HG02642 (cell line): Measurements from ENCODE around the gene HRG.

Experiments
- ATAC-seq: cut with Tn5 transposase; IDR thresholded peaks from one replicate; pipeline ENCODE4 v1.9.1; 2021; ENCODE audit warnings: mild to moderate bottlenecking; ENCODE audit not compliant: unreplicated experiment, poor library complexity

HRG gene

GRCh38 chr3:186637686-186638085, 28.1 kb upstream of the HRG start:
- no peak for ATAC-seq

- ATAC-seq: no peak
These were observed 27.6 kb upstream of the HRG start for GRCh38 chr3:186638259-186638658.

GRCh38 chr3:186639778-186640472, 25.9 kb upstream of the HRG start, which contains the start of gene FETUB:
TSS of gene FETUB (plus strand) at chr3:186640399. CDS start at chr3:186640461, 62 bp downstream.
- no peak for ATAC-seq

- no peak for ATAC-seq
These were observed 25.4 kb upstream of the HRG start for GRCh38 chr3:186640473-186640818.

GRCh38 chr3:186640929-186641328, 24.9 kb upstream of the HRG start:
- no peak for ATAC-seq

- ATAC-seq: no peak
These were observed 23.8 kb upstream of the HRG start for GRCh38 chr3:186642014-186642413.

GRCh38 chr3:186643493-186643892, 22.3 kb upstream of the HRG start:
- ATAC-seq: no peak

- no peak for ATAC-seq
These were observed 21.1 kb upstream of the HRG start for GRCh38 chr3:186644683-186645082.

GRCh38 chr3:186646106-186646505, 19.7 kb upstream of the HRG start:
- no peak for ATAC-seq

GRCh38 chr3:186646841-186647240, 19.0 kb upstream of the HRG start:
- no peak for ATAC-seq

- ATAC-seq: no peak
These were observed 17.0 kb upstream of the HRG start for GRCh38 chr3:186648851-186649250.

GRCh38 chr3:186651678-186652215, 14.1 kb upstream of the HRG start:
- ATAC-seq: no peak

GRCh38 chr3:186653080-186653707, 12.6 kb upstream of the HRG start:
- ATAC-seq: peak; percentile 91

GRCh38 chr3:186653984-186654383, 11.8 kb upstream of the HRG start:
- no peak for ATAC-seq

GRCh38 chr3:186663361-186664118, 2.3 kb upstream of the HRG start:
- ATAC-seq: no peak

GRCh38 chr3:186664119-186664495, 1.7 kb upstream of the HRG start:
- ATAC-seq: no peak

GRCh38 chr3:186664506-186664905, 1.3 kb upstream of the HRG start:
- ATAC-seq: no peak

GRCh38 chr3:186668426-186668825, 2.6 kb downstream of the HRG start:
- ATAC-seq: no peak

GRCh38 chr3:186669378-186670084, 3.7 kb downstream of the HRG start:
- ATAC-seq: no peak

- ATAC-seq: no peak
These were observed 4.3 kb downstream of the HRG start for GRCh38 chr3:186670155-186670554.

- ATAC-seq: no peak
These were observed 5.2 kb downstream of the HRG start for GRCh38 chr3:186671051-186671450.
